GM19452 (cell line): ENCODE results near the gene HLA-DPB1.

Experiments used
- ATAC-seq: cut with Tn5 transposase; IDR thresholded peaks from one replicate; pipeline ENCODE4 v1.9.1; 2021; ENCODE audit not compliant: unreplicated experiment

Gene HLA-DPB1

DNA sequence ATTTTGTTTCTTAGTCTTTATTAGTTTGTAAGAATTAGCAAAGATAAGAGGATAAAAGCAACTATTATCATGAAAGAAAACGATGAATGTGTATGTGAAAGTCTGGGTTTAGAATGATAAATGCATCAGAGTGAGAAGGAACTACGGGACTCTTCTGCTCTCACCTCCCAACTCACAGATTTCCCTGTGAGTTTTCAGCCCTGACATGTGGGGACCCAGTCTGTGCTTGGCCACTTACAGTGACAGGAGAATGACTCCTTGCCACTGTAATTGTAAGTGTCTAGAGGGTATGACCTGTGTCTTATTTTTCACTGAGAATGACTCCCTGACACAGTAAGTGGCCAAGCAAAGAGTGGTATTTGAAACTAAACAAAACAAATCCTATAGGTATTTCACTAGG, 4.9 kb upstream of the HLA-DPB1 start:
- ATAC-seq, result no peak

DNA sequence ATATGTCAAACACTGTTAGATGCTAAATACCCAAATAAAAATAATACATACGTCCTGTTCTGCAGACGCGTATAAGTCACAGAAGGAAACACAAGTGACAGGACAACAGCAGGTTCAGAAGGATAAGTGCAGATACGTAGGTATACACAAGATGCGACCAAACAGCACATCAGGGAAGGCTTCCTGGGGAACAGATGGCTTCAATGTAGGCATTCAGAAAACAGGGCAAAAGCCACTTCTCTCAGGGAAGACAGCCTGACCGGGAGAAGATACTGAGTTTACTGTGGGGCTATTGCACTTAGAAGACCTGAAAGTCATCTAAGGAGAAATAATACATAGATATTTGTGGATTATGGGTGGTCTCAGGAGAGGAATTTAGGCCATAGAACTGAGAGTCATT, 4.2 kb upstream of the HLA-DPB1 start:
- no peak for ATAC-seq

DNA sequence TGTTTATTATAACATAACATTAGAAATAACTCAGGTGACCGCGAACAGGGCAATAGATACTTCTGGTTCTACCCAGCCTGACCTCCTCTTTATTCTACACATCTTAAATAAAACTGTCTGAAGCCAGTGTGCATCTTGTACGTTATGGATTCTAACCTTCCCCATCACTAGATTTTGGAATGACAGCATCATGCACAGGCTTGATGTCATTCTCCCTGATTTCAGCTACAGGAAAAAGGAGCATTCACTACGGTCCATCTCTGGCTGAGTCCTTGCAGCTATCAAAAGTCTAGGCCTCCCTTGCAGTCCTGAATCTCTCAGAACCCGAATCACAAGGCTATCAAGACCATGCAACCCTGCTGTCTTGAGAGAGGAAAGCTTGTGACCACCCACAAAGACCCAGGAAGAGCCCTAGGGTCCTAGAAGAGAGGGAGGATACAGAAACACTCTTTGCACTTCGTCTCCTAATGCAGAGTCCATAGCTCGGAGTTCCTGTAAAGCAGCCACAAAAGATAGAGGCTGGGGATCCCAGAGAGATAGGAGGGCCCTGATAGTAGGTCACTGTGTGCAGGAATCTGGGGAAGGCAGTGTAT, 3.2 kb upstream of the HLA-DPB1 start:
- no peak for ATAC-seq

DNA sequence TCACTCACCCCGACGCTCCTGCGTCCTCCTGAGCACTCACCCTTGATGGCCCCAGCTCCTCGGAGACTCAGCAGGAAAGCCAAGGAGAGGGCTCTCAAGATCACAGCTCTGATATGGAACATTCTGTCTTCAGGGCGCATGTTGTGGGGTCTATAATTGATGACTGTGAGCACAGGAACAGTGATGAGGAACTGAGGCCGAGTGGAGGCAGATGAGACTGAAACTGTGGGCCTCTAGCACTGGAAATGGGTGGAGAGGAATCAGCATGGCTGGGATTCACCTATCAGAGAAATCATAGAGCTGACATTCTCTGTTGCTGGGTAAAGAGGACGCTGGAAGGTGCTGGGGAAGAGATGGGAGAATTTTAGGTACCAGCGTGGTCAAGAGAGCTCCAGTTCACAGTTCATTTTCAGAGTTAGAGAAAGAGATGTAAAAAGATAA, 2.3 kb upstream of the HLA-DPB1 start, which contains the start of gene HLA-DPA1:
Gene HLA-DPA1, minus strand, starts transcription at position 219 of the 441 bp plus-strand sequence.
- peak; percentile 57 for ATAC-seq

DNA sequence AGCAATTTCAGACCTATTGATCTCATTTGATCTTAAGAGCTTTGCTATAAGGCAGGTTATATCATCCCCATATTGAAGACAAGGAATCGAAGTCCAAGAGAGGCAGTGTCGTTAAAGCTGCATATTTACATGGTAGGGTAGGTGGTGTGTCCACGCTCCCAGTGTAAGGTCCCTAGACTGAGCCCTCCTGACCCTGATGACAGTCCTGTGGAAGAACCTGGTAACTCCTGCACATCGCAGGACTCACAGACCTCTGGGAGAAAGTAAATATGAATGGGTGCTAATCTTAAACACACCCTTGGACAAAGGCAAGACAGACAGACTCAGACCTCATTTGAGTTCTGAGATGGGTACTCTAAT, 602 bp upstream of the HLA-DPB1 start:
- ATAC-seq, result peak; percentile 4

DNA sequence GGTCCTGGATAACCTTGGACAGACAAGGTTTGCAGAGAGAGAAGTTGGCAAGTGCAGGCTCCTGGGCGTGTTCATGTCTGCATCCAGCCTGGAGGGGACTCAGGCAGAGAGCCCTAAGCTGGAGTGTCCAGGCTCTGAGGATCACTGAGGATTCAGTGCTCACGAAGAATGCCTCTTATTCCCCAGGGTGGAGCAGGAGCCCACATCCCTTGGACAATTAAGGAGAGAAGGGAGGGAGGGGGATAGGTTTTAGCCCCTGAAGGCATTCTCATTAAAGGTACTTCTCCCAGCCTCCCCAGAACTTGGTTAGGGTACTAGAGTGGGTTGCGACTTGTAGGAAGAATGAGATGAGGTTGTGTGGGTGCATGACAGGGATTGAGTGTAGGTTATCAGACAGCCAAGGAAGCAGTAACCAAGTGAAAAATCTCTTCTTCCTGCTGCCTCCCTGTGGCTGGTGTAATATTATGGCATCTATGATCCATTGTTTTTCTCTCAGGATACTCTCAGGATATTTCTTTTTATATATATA, 680 bp downstream of the HLA-DPB1 start:
- no peak for ATAC-seq

DNA sequence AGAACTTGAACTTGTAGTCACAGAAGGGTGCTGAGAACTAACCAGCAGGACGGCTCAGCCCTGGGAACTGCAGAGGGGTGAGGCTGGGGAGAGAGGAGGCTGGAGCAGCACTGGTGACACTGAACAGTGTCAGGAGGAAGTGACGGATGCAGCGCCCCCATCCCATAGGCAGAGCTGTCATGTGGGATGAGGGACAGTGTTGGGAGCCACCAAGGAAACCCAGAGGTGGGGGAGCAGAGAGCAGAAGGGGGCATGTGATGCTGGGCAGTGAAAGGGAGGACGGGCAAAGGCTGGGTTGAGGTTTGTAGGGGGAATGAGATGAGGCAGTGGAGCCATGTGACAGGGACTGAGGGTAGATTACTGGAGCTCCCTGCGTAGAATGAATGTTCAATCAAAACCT, 2.1 kb downstream of the HLA-DPB1 start:
- ATAC-seq, result no peak

DNA sequence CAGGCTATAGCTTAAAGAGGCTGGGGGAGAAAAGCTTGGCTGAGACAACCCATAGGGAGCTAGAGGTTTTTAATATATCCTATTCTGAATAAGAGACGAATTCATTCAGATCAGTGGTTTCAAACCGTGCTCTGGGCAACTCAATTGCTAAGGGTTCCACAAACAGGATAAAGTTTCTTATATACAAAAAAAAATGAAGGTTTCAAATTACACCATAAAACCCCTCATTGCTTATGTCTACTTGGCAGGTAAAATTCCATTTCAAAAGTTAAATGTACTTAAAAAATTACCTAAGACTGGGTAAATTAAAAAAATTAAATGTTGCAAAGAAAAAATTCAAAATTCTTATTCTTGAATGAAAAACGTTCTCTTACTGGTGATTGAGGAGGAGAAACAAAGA, 2.7 kb downstream of the HLA-DPB1 start:
- ATAC-seq, result no peak

DNA sequence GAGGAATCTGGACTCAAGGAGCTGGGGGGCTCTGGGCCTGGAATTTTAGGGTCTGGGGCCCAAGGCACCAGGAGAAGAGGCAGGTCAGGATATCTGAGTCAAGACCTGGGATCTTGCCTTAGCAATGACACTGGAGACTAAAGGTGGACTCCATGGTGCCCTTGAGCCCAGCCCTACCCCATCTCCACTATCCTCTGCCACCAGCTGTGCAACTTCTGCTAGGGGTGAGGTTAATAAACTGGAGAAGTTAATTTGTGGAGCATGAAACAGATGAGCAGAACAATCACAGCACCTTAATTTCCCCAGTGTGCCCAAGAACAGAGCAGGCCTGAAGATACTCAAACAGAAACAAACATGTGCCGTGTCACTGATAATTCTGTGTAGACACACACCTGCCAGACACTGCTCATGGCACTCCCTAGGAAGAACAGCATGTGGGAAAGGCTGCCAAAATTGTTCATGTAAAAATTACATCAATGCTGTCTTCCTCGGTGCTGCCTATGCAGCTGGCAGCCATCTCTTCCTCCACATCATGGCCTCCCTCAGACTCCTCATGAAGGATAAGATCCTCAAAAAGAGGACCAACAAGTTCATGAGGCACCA, 3.2 kb downstream of the HLA-DPB1 start:
- no peak for ATAC-seq

DNA sequence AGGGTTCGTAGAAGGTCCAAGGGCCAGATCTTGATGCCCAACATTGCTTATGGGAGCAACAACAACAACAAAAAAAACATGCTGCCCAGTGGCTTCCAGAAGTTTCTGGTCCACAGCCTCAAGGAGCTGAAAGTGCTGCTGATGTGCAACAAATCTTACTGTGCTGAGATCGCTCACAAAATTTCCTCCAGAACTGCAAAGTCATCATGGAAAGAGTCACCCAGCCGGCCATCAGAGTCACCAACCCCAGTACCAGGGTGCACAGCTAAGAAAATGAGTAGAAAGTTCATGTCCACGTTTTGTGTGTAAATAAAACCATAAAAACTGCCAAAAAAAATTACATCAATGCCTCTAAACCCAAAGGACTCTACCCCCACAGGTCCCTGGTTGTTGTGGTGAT, 3.8 kb downstream of the HLA-DPB1 start:
- no peak for ATAC-seq

DNA sequence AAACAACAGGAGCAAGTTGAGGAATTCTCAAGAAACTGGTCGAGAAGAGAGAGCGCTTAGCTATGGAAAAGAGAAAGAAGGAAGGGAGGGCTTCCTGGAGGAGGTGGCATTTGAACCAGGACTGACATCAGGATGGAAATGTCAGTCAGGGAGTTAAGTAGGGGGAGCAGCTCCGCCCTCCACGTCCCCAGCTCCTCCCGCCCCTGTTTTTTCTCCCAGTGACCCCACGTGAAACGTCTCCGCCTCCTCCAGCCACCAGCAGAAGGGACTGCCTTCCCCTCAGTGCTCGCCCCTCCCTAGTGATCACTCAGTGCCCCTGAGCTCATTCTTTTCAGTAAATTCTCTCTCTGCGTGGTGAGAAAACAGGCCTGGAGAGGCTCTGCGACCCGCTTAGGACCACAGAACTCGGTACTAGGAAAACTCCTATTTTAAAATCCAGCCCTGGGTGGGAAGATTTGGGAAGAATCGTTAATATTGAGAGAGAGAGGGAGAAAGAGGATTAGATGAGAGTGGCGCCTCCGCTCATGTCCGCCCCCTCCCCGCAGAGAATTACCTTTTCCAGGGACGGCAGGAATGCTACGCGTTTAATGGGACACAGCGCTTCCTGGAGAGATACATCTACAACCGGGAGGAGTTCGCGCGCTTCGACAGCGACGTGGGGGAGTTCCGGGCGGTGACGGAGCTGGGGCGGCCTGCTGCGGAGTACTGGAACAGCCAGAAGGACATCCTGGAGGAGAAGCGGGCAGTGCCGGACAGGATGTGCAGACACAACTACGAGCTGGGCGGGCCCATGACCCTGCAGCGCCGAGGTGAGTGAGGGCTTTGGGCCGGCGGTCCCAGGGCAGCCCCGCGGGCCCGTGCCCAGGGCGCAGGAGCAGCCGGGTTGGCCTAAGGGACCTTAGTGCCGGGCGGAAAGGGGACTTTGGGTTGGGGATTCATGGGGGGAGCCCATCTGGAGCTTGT, 4.6 kb downstream of the HLA-DPB1 start:
- no peak for ATAC-seq

DNA sequence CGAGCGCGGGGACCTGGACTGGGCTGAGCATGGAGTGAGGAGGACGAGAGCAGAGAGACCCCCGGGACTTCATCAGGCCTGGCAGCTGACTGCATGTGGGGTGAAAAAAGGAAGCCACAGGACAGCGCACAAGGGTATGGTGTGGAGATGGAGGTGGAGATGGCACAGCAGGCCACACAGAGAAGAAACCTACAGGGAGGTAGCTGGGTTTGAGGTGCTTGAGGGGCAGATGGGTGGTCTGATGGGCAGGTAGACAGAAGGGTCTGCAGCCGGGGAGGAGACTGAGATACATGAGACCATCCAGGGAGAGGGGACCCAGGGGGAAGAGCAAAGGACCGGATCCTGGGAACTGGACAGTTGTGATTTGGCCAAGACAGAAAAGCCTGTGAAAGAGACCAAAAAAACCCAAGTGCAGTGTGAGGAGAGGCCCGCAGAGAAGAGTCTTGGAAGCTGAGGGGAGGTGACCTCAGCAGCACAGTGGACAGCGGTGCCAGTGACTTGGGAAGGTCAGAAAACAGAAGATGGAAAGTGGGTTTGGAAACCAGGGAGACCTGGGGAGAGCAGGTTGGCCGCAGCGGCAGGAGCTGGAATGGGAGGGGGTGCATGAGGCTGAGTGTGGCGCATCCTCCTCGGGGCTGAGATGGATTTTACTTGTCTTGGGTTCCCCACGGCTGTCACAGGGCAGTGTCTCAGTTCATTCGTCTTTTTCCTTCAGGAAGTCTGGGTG, 5.5 kb downstream of the HLA-DPB1 start:
- no peak for ATAC-seq

DNA sequence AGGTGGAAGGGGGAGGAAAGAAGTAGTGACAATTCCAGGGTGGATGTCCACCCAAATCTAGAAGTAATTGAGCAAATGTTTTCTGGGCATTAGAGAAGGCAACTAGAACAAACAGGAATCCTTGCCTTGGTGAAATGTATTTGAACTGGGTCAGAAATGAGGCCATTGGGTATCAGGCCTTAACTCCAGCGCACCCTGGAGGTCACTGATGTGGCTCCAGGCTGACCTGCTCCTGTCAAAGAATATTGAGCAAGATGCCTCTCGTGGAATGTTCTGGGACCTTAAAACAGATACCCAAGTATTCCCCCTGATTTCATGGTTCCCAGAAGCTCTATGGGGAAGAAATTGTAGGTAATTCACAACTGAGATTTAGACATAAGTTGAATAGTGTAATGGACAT, 6.9 kb downstream of the HLA-DPB1 start:
- no peak for ATAC-seq

DNA sequence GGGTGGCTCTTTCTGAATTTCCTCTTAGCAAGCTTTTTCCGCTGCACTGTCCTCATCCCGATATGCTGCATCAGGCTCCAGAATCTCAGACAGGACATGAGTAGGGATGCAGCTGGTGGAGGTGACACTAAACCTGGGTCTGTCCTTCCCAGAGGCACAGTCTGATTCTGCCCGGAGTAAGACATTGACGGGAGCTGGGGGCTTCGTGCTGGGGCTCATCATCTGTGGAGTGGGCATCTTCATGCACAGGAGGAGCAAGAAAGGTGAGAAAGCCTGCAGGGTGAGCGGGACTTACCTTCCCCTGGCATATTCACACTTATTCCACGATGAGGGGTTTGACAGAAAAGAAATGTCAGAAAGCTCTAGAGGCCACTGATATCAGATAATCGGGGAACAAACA, 9.8 kb downstream of the HLA-DPB1 start:
- no peak for ATAC-seq

DNA sequence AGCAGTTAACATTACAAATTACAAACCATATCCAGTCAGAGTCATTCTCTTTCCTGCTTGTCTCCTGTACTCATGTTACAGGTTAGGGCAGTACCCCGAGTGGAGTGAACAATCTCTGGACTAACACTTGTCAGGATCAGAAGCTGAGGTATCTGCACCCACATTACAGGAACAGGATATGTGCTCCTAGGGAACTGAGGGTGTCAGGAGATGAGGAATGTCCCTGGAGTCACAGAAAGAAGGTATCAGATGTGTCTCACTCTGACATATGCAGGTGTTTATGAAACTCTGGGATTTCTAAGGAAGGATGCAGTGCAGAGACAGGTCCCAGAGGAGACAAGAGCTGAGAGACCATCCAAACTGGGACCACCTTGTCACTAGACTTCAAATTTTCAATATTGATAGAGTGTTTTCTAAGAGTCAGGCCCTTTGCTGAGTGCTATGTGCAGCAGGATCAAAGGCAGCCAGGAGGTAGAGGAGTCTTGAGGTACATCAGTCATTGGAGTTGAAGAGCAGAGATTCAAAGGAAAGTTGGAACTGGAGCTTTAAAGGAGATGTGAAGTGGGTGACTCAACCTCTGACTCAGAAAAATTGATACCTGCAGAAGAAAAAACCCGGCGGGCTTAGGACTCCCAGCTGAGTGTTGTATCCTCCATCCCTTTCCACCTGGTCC, 12.6 kb downstream of the HLA-DPB1 start:
- no peak for ATAC-seq

DNA sequence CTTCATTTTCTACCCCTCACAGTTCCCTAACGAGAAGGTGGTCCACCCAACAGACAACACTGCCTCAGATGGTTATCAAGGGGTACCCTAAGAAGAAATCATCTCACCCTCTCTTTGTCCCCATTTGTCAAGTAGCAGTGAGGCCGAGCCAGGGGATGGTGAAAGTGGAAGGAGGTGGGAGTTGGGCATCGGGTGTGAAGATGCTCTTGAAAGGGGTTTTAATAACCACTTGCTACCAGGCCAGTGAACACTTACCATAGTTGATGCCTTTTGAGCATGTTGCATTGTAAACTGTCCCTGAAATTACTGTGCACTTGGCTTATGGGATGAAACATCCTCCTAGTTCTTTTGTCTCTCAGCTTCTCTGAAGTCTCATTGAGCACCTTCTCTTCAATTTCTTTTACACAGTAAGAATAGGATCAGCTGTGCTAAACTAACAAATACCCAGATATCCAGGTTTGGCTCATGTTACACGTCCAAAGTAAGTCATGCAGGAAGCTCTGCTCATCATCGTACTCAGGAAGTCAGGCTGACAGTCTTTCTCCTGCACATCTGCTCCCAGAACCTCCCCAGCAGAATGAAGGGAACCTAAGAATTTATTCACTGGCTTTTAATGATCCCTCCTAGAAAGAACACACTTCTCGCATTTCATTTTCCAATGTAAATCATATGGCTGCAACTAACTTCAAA, 13.3 kb downstream of the HLA-DPB1 start:
- ATAC-seq, result no peak

DNA sequence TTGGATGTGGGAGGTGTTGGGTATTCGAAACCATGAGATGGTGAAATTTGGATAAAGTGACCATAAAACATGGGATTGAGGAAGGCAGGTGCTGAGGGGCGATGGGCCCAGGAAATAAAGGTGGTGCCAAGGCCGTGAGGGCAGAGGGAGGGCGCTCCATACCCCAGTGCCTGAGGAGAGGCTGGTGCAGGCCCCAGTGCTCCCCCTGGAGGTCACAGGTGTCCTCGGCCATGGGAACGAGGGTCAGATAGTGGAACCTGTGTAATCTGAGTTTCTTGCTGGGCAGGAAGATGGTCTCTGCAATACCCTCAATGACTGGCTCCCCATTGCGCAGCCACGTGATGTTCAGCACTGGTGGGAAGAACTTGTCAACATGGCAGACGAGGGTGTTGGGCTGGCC, 16.2 kb downstream of the HLA-DPB1 start:
- ATAC-seq, result no peak

DNA sequence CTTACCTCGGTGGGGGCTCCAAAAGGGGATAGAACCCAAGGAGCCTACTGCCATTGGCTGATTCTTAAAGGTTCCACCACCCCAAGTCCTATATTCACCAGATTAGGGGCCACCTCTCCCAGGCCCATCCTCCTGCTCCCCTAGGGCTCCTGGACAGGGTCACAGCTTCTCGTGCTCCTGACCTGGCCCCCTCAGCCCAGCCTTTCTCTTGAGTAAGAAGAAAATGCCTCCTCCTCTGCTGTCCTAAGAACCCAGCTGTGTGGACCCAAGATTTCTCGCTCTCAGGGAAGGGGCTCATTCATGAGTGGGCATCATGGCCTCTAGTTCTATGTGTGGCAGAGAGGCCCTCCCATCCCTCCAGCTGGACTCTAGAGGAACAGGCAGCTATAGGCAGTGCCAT, 16.6 kb downstream of the HLA-DPB1 start:
- ATAC-seq, result no peak

DNA sequence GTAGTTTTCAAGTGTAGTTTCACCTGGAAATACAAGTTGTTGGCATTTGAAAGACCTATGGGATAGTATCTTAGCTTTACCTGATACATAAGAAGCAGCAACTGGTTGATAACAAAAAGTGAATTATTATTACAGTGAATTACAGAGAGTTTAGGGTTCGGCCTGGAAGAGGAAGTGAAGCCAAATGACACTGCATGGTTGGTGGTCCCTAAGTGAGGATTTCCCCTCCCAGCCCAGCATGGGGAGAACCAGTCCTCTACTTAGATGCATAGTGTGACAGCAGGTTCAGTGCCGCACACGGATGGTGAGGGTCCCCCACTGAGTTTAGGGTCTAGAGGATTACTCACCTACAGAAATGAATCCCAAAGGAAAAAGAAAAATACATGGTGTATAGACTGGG, 18.1 kb downstream of the HLA-DPB1 start:
- no peak for ATAC-seq

DNA sequence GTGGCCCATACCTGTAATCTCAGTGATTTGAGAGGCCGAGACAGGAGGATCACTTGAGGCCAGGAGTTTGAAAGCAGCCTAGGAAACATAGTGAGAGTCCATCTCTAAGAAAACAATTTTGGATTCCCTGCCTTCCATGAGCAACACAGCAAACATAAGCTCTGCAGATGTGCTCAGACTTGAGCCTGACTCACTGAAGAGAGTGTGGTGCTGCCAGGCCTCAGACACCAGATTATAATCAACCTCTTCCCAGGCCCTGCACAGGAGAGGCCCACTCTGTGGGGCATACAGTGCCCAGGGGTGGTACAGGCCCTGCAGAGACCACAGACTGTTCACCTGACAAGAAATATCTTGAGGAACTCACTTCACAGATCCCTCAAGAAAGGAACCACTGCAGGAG, 19.9 kb downstream of the HLA-DPB1 start:
- ATAC-seq, result no peak
